ENCODE data around the gene ZFAND3.

DNA sequence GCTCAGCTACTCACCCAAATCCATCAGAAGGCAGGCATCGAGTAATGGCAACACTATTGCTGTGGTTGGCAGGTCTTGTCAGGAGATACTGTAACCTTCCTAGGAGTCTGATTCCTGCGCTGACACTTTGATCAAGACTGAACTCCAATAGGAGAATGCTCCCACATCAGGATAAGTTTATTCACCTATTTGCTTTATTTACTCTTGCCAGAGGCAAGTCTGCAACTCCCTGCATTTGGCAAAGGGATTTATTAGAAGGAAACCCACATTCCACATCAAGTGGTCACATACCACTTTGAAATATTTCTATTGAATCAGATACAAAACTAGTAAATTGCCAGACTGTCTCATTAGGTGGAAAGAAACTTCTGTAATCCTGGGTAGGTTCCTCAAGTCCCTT is 43.5 kb downstream of the ZFAND3 start:
- TF ChIP-seq, protein P1, sequence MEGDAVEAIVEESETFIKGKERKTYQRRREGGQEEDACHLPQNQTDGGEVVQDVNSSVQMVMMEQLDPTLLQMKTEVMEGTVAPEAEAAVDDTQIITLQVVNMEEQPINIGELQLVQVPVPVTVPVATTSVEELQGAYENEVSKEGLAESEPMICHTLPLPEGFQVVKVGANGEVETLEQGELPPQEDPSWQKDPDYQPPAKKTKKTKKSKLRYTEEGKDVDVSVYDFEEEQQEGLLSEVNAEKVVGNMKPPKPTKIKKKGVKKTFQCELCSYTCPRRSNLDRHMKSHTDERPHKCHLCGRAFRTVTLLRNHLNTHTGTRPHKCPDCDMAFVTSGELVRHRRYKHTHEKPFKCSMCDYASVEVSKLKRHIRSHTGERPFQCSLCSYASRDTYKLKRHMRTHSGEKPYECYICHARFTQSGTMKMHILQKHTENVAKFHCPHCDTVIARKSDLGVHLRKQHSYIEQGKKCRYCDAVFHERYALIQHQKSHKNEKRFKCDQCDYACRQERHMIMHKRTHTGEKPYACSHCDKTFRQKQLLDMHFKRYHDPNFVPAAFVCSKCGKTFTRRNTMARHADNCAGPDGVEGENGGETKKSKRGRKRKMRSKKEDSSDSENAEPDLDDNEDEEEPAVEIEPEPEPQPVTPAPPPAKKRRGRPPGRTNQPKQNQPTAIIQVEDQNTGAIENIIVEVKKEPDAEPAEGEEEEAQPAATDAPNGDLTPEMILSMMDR (conservative IDR thresholded peaks at IDR 0.05; ENCODE audit: low read depth in 2 of 2) = no peak
- no peak for TF ChIP-seq JUNB (IDR thresholded peaks at IDR 0.05; ENCODE audit: unreplicated experiment)
- TF ChIP-seq REST (IDR thresholded peaks at IDR 0.05; ENCODE audit: unreplicated experiment) = no peak
- no peak for TF ChIP-seq EZH2 (IDR thresholded peaks at IDR 0.05; ENCODE audit: low read depth, unreplicated experiment)
- TF ChIP-seq EZH2phosphoT487 (IDR thresholded peaks at IDR 0.05; ENCODE audit: unreplicated experiment) = no peak
- no peak for TF ChIP-seq POLR2AphosphoS5 (IDR thresholded peaks at IDR 0.05; ENCODE audit: low read depth)
- no peak for TF ChIP-seq STAT1 (IDR thresholded peaks at IDR 0.05; ENCODE audit: unreplicated experiment)

All from GM23338 (cell line).